GM23248 (cell line): ENCODE results near the gene FUT8.

ENCODE experiments used
- EZH2 ChIP-seq: fragments of 200-600 bp; sonication (generic); IDR thresholded peaks from 2 replicates; pipeline ENCODE4 v1.6.1; 2018; ENCODE audit warnings: antibody characterized with exemption, mild to moderate bottlenecking; ENCODE audit not compliant: insufficient read depth, poor library complexity, severe bottlenecking
- EZH2phosphoT487 ChIP-seq: fragments of 200-600 bp; sonication (generic); IDR thresholded peaks from 2 replicates; pipeline ENCODE4 v1.6.1; 2018; ENCODE audit warnings: antibody characterized with exemption, moderate library complexity, mild to moderate bottlenecking, low read depth; ENCODE audit not compliant: insufficient read depth

DNA sequence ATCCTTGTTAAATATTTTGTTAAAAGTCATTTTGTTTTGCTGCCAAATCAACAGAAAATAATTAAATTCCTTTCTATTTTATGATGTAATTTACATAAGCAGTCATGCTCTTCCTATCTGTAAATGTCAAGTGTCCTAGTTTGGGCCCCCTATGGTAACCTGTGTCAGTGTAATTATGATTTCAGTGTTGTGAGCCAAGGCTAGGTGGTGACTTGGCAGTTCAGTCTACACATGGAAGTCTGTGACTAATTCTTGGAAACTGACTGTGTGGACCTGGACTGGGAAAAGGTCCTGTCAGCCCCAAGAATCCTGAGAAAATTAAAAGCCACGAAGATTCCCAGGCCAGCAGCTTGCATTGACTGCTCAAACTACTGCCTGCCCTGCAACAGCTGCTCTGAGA lies 371.0 kb downstream of the FUT8 start:
- TF ChIP-seq EZH2 (no peak), EZH2phosphoT487 (no peak)
